Stimulated activated CD8-positive, alpha-beta memory T cell treated with anti-CD3 and anti-CD28 coated beads, Interleukin-4, amount 100 ng/mL, for 1 hour (primary cell): Measurements from ENCODE around the gene PYGB.
"Not testable (repeated sequence)": the region's sequence is repeated elsewhere in the genome, so short reads cannot be mapped to it uniquely, and the experiment has no call there.

Experiments
- DNase-seq, 2 donors: peaks; one replicate each; pipeline ENCODE4 v3.0.0-alpha.2; 2020; ENCODE audit warnings: low read depth in 2 of 2, low spot score in 1 of 2

Gene PYGB

GRCh38 chr20:25325997-25326396, 78.1 kb downstream of the PYGB start:
- DNase-seq: no peak

GRCh38 chr20:25327521-25328235, 79.8 kb downstream of the PYGB start:
- no peak for DNase-seq

GRCh38 chr20:25328954-25329498, 81.1 kb downstream of the PYGB start:
- no peak for DNase-seq

GRCh38 chr20:25334972-25335371, 87.1 kb downstream of the PYGB start:
- DNase-seq: not testable (repeated sequence)

GRCh38 chr20:25336561-25337422, 88.9 kb downstream of the PYGB start:
- DNase-seq: no peak

- no peak for DNase-seq
Measured at GRCh38 chr20:25338112-25339023, 90.5 kb downstream of the PYGB start.

- no peak for DNase-seq
Measured at GRCh38 chr20:25339608-25340007, 91.7 kb downstream of the PYGB start.

- DNase-seq: no peak
Measured at GRCh38 chr20:25340380-25340779, 92.5 kb downstream of the PYGB start.

GRCh38 chr20:25341716-25342680, 94.1 kb downstream of the PYGB start:
- no peak for DNase-seq

- DNase-seq: no peak
Measured at GRCh38 chr20:25344634-25345033, 96.7 kb downstream of the PYGB start.

- no peak for DNase-seq
Measured at GRCh38 chr20:25345721-25346120, 97.8 kb downstream of the PYGB start.

GRCh38 chr20:25346349-25346748, 98.5 kb downstream of the PYGB start:
- no peak for DNase-seq
